HL-60 (cell line): ENCODE measurements around the gene SMAD2.

ENCODE experiments used
- CTCF ChIP-seq: IDR thresholded peaks from one replicate; pipeline ENCODE4 v1.5.1; 2011; ENCODE audit warnings: low read length, control low read depth, inconsistent platforms; ENCODE audit not compliant: insufficient read depth
- POLR2AphosphoS5 ChIP-seq: IDR thresholded peaks from 2 replicates; pipeline ENCODE4 v1.6.1; 2012; ENCODE audit warnings: low read depth
- REST ChIP-seq: IDR thresholded peaks from 2 replicates; pipeline ENCODE4 v1.6.1; 2012; ENCODE audit warnings: low read depth; ENCODE audit not compliant: insufficient replicate concordance

GRCh38 chr18:47863041-47863440, 67.4 kb downstream of the SMAD2 start:
- TF ChIP-seq POLR2AphosphoS5 (no peak), CTCF (no peak), REST (no peak)
